Breast epithelium (tissue), 3 donors: ENCODE measurements around the gene SETD3.

Experiments
- POLR2A ChIP-seq: fragments of 450-650 bp; IDR thresholded peaks from one replicate; pipeline ENCODE4 v1.6.1; 2016; ENCODE audit warnings: antibody characterized with exemption, mild to moderate bottlenecking, moderate library complexity
- POLR2AphosphoS5 ChIP-seq, 3 donors: sonication (generic); formaldehyde crosslinking; IDR thresholded peaks; one replicate each; pipeline ENCODE4 v1.6.1; 2017; ENCODE audit warnings: antibody characterized with exemption in 3 of 3
- TF ChIP-seq, protein P1 (sequence below), 3 donors: fragments of 450-650 bp; IDR thresholded peaks; one replicate each; pipeline ENCODE4 v1.5.1; 2016 to 2017; ENCODE audit warnings: antibody characterized with exemption in 3 of 3, mild to moderate bottlenecking in 3 of 3, moderate library complexity in 3 of 3

DNA sequence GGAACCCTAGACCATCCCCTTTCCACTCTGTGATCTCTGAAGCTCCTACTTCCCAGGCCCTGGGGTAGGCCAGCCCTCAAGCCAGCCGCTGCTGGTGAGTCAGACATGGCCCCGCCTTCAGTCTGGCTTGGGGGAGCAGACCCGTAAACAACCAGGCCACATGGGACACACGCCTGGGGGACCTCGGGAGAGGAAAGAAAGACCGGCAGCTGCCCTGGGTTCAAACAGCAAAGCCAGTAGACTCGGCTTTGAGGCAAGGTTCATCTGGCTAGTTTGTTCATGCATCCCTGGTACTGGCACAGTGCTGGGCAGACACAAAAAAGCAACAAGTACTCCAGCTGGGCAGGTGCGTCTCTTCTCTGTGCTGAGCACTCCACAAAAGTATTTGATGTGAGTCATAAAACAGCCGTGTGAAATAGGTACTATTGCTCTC is 101.9 kb downstream of the SETD3 start:
- TF ChIP-seq, protein P1, sequence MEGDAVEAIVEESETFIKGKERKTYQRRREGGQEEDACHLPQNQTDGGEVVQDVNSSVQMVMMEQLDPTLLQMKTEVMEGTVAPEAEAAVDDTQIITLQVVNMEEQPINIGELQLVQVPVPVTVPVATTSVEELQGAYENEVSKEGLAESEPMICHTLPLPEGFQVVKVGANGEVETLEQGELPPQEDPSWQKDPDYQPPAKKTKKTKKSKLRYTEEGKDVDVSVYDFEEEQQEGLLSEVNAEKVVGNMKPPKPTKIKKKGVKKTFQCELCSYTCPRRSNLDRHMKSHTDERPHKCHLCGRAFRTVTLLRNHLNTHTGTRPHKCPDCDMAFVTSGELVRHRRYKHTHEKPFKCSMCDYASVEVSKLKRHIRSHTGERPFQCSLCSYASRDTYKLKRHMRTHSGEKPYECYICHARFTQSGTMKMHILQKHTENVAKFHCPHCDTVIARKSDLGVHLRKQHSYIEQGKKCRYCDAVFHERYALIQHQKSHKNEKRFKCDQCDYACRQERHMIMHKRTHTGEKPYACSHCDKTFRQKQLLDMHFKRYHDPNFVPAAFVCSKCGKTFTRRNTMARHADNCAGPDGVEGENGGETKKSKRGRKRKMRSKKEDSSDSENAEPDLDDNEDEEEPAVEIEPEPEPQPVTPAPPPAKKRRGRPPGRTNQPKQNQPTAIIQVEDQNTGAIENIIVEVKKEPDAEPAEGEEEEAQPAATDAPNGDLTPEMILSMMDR (IDR thresholded peaks at IDR 0.05): no peak
- no peak for TF ChIP-seq POLR2AphosphoS5 (IDR thresholded peaks at IDR 0.05)
- no peak for TF ChIP-seq POLR2A
